Skin epidermis (tissue), 12 donors: ENCODE results near the gene TMCO6.
"Not testable (repeated sequence)": the region's sequence is repeated elsewhere in the genome, so short reads cannot be mapped to it uniquely, and the experiment has no call there.

ENCODE experiments used
- H3K27ac ChIP-seq, 21 experiments: fragments of 200-600 bp; sonication (generic) in 11 of 21; one replicate each; pipeline ENCODE4 v1.5.0; 2020; ENCODE audit warnings: mild to moderate bottlenecking in 3 of 21, inconsistent platforms in 2 of 21, moderate library complexity in 2 of 21
- H3K4me3 ChIP-seq, 7 experiments: fragments of 200-600 bp; sonication (generic) in 2 of 7; one replicate each; pipeline ENCODE4 v1.5.0; 2020; ENCODE audit warnings: inconsistent platforms in 2 of 7, mild to moderate bottlenecking in 2 of 7, moderate library complexity in 1 of 7

TMCO6 gene

GRCh38 chr5:140639148-140639981 lies at the start of gene TMCO6:
Gene TMCO6, plus strand, starts transcription at chr5:140639451. Its CDS starts 77 bp downstream, at chr5:140639528.
- H3K4me3 ChIP-seq: peak within 1 kb of the TSS; percentile 45 to 87 (median 62)
- peak within 1 kb of the TSS; percentile 69 to 97 (median 90) for H3K27ac ChIP-seq

GRCh38 chr5:140590861-140591260 lies 48.4 kb upstream of the TMCO6 start:
- H3K4me3 ChIP-seq: no peak overlapping the region
- H3K27ac ChIP-seq: peak overlapping the region in 7 of 21 experiments; percentile 6 to 63 (median 46)

GRCh38 chr5:140591747-140592372 lies 47.4 kb upstream of the TMCO6 start:
- Histone ChIP-seq H3K27ac (peak overlapping the region in 4 of 21 experiments; percentile 46 to 63 (median 58)), H3K4me3 (peak overlapping the region in 1 of 7 experiments; percentile 4)

DNA sequence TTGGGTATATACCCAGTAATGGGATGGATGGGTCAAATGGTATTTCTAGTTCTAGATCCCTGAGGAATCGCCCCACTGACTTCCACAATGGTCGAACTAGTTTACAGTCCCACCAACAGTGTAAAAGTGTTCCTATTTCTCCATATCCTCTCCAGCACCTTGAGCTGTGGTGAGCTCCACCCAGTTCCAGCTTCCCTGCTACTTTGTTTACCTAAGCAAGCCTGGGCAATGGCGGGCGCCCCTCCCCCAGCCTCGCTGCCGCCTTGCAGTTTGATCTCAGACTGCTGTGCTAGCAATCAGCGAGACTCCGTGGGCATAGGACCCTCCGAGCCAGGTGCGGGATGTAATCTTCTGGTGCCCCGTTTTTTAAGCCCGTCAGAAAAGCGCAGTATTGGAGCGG lies 46.2 kb upstream of the TMCO6 start:
- Histone ChIP-seq H3K27ac (peak overlapping the region in 6 of 21 experiments; percentile 29 to 69 (median 47)), H3K4me3 (peak overlapping the region in 3 of 7 experiments; percentile 13 to 21 (median 20))

- peak overlapping the region in 12 of 21 experiments; percentile 5 to 69 (median 48) for H3K27ac ChIP-seq
- no peak overlapping the region for H3K4me3 ChIP-seq
Observed at GRCh38 chr5:140594169-140594568, 45.1 kb upstream of the TMCO6 start.

DNA sequence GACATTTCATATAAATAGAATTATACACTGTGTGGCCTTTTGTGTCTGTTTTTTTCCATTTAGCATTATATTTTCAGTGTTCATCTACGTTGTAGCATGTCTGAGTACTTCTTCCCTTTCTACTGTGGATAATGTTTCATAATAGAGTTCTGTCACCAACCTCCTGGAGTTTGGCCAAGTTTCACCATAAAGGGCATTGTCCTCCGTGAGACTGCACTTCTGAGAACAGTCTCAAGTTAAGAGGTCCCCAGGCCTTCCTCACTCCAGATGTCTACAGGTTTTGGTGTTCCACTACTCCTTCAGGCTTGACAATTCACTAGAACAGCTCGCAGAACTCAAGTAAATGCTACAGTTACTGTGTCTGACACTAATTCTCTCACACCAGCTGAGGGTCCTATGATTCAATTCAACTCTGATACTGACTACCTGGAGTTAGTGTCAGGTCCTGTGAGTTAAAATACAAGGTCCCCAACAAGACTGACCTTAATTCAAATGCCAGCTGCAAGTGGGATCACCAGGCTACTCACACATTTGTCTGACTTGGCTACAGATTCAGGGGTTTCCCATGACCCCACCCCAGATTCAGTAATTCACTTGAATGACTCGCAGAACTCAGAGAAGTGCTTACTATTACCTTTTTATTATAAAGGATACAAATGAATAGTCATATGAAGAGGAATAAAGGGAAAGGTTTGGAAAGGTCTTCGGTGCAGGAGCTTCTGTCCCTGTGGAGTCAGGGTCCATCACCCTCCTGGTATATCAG lies 43.5 kb upstream of the TMCO6 start:
- Histone ChIP-seq H3K27ac (peak overlapping the region in 13 of 21 experiments; percentile 4 to 65 (median 31)), H3K4me3 (no peak overlapping the region)

DNA sequence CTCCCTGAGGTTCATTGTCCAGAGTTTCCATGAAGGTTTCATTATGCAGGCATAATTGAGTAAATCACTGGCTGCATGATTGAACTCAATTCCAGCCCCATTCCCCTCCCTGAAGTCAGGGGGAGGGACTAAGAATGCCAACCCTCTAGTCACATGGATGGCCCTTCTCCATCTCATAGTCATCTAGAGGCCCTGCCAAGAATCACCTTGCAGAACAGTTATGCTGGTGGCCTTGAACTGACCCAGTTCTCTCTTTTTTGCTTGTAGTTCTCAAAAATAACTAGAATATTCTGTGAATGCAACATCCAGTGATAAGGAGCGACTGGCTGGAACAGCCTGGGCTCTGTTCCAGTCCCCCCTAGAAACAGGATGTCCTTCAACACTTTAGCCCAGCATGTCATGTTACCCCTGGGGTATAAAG lies 42.9 kb upstream of the TMCO6 start:
- H3K27ac ChIP-seq: peak overlapping the region in 9 of 21 experiments; percentile 4 to 54 (median 25)
- no peak overlapping the region for H3K4me3 ChIP-seq

DNA sequence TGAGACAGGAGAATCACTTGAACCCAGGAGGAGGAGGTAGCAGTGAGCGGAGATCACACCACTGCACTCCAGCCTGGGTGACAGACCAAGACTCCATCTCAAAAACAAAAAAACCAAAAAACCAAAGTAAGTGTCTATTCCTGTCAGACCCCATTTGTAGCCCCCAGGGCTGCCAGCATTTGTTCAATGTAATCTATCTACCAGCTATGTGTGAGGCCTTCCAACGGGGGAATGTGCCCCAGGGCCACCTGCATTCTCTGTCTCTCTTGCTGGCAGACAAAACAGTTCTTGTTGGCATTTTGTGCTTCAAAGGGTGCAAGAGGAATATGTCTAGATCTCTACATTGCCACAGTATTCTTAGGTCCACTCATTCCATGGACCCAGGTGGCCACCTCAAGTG lies 40.4 kb upstream of the TMCO6 start:
- Histone ChIP-seq H3K27ac (no peak overlapping the region), H3K4me3 (no peak overlapping the region)

DNA sequence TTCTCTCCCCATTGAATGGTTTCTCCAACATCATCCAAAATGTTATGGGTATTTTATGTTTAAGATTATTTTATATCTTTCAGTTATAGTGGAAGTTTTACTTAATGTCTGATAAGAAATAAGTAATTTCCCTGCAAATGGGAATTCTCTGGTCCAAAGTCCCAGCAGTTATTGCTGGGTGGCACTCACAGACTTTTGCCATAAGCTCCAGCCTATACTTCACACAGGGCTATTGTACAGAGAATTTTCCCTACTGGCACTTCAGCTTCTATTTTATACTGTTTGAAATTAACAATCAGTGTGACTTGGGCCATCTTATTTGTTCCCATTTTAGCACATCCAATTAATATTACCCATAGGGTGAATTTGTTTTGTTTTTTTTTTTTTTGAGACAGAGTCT lies 39.2 kb upstream of the TMCO6 start:
- no peak overlapping the region for H3K4me3 ChIP-seq
- H3K27ac ChIP-seq: no peak overlapping the region

DNA sequence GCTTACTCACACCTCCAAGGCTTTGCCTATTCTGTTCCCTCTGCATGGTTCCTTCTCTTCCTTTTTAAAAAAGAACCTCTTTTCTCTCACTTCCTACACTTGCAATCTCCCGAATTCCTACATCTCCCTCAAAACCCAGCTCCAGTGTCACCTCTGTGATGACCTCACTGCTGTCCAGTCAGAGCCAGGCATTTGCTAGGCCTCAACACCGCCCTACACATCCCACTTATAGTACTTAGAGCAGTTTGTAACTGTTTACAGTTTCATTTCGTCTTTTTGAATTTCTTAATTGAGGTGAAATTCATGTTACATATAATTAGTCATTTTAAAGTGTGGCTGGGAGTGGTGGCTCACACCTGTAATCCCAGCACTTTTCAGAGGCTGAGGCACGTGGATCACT lies 37.1 kb upstream of the TMCO6 start:
- peak overlapping the region in 5 of 21 experiments; percentile 31 to 71 (median 53) for H3K27ac ChIP-seq

DNA sequence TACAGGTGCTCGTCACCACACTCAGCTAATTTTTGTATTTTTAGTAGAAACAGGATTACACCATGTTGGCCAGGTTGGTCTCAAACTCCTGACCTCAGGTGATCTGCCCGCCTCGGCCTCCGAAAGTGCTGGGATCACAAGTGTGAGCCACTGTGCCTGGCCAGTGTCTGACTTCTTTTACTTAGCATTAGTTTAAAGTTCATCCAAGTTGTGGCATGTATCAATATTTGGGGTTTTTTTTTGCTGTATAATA lies 35.9 kb upstream of the TMCO6 start:
- H3K4me3 ChIP-seq: not testable (repeated sequence)
- peak overlapping the region in 4 of 21 experiments; percentile 5 to 23 (median 14) for H3K27ac ChIP-seq

More for the DNA sequence above, 37.1 kb upstream of the TMCO6 start:
- no peak overlapping the region for H3K4me3 ChIP-seq

DNA sequence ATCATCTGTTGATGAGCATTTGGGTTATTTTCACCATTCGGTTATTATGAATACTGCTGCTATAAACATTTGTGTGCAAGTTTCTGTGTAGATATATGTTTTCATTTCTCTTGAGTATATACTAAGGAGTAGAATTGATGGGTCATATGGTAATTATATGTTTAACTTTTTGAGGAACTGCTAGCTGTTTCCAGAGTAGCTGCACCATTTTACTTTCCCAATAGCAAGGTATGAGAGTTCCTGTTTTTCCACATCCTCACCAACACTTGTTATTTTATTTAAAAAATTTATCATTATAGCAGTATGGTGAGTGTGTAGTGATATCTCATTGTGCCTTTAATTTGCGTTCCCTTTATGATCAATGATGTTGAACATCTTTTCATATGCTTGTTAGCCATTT lies 35.5 kb upstream of the TMCO6 start:
- Histone ChIP-seq H3K4me3 (no peak overlapping the region), H3K27ac (peak overlapping the region in 2 of 21 experiments; percentile 5 to 23)

- Histone ChIP-seq H3K4me3 (no peak overlapping the region), H3K27ac (peak overlapping the region in 1 of 21 experiments; percentile 21)
Observed at GRCh38 chr5:140605879-140606278, 33.4 kb upstream of the TMCO6 start.

- no peak overlapping the region for H3K4me3 ChIP-seq
- H3K27ac ChIP-seq: no peak overlapping the region
Observed at GRCh38 chr5:140607031-140607430, 32.2 kb upstream of the TMCO6 start.

- Histone ChIP-seq H3K27ac (peak overlapping the region in 13 of 21 experiments; percentile 12 to 70 (median 41)), H3K4me3 (no peak overlapping the region)
Observed at GRCh38 chr5:140608722-140609121, 30.5 kb upstream of the TMCO6 start.

DNA sequence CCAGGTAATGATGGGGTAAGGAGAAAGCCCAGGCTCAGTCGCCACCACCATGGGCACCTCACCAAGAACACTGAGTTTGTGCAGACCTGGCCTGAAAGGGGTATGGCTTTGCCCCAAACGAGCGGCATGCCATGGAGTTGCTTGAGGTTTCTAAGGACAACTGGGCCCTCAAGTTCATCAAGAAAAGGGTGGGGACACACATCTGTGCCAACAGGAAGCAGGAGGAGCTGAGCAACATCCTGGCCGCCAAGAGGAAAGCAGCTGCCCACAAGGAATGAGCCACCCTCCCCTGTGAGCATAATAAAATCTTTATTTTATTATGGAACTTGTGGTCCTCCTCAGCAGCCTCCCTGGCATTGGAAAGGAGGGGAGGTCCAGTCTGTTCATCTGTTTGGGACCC lies 30.1 kb upstream of the TMCO6 start:
- Histone ChIP-seq H3K27ac (peak overlapping the region in 17 of 21 experiments; percentile 1 to 70 (median 38)), H3K4me3 (no peak overlapping the region)

- Histone ChIP-seq H3K27ac (peak overlapping the region in 16 of 21 experiments; percentile 4 to 75 (median 56)), H3K4me3 (no peak overlapping the region)
Observed at GRCh38 chr5:140611020-140611521, 28.2 kb upstream of the TMCO6 start.

DNA sequence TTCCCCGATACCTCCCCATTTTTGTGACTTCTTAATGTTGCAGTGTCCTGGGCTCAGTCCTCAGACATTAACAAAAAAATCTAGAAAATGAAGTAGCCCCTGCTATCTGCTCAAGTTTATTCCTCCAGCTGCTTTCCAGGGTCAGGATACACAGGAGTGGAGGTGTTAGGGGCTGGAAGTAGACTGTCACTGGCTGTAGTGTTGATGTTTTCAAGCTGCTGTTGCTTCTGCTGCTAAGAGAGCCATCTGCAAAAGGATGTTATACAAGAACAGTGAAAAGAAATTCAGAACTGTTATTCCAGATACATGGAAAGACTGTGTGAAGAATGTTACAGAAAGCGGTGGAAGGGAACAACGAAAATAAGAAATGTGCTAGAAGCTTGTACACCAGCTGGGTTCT lies 16.9 kb upstream of the TMCO6 start:
- Histone ChIP-seq H3K27ac (no peak overlapping the region), H3K4me3 (no peak overlapping the region)

DNA sequence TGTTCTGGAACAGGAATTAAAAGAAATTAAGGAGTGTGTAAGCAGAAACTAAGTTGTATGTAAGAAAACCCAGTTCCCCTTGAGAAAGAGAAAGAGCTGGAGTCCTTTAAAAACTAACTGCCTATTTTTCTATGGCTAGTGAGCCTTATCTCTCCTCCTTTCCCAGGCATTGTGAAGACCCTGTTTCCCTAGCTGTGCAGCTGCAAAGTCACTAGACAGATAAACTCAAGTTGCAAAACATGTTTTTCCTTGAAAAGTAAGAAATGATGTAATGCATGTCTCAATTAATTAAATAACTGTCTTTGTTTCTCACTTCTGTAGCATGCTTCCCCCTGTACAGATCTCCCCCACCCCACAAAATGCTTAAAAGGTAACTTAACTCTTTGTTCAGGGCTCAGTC lies 16.2 kb upstream of the TMCO6 start:
- not testable (repeated sequence) for H3K4me3 ChIP-seq, H3K27ac ChIP-seq

- H3K27ac ChIP-seq, H3K4me3 ChIP-seq: not testable (repeated sequence)
Observed at GRCh38 chr5:140624886-140625285, 14.4 kb upstream of the TMCO6 start.
